ENCODE data around the gene PTPRD.

- TF ChIP-seq CTCF (conservative IDR thresholded peaks at IDR 0.05; ENCODE audit: low read length) = no peak
- no peak for TF ChIP-seq EZH2phosphoT487 (IDR thresholded peaks at IDR 0.05; ENCODE audit: borderline replicate concordance, low read depth, low read length)
These were observed 688.4 kb downstream of the PTPRD start for GRCh38 chr9:9924376-9924775.

All from OCI-LY7 (cell line).